HG03457 (cell line): Measurements from ENCODE around the gene BBLN.

Experiments used
- ATAC-seq: cut with Tn5 transposase; IDR thresholded peaks from one replicate; pipeline ENCODE4 v1.9.1; 2021; ENCODE audit warnings: moderate number of reproducible peaks; ENCODE audit not compliant: unreplicated experiment

The BBLN gene

GRCh38 chr9:128188209-128188608, 28.1 kb downstream of the BBLN start:
- ATAC-seq, result no peak

- ATAC-seq, result no peak
Measured at GRCh38 chr9:128190013-128190412, 29.9 kb downstream of the BBLN start.

GRCh38 chr9:128190516-128191405, 30.7 kb downstream of the BBLN start:
- no peak for ATAC-seq

- no peak for ATAC-seq
Measured at GRCh38 chr9:128191406-128192046, 31.5 kb downstream of the BBLN start, which contains the start of gene CIZ1. Gene CIZ1, minus strand, starts transcription at chr9:128191572. Its CDS starts 715 bp downstream, at chr9:128190857.

- no peak for ATAC-seq
Measured at GRCh38 chr9:128192601-128193371, 32.7 kb downstream of the BBLN start.

- ATAC-seq, result no peak
Measured at GRCh38 chr9:128193469-128194096, 33.5 kb downstream of the BBLN start.

GRCh38 chr9:128201441-128202369, 41.6 kb downstream of the BBLN start:
- ATAC-seq, result no peak

GRCh38 chr9:128202648-128203023, 42.6 kb downstream of the BBLN start:
- no peak for ATAC-seq

- no peak for ATAC-seq
Measured at GRCh38 chr9:128203024-128203706, 43.1 kb downstream of the BBLN start, which contains the start of gene DNM1. Gene DNM1, plus strand, starts transcription at chr9:128203379. Its CDS starts 92 bp downstream, at chr9:128203471.

- no peak for ATAC-seq
Measured at GRCh38 chr9:128203707-128204551, 43.9 kb downstream of the BBLN start.

- no peak for ATAC-seq
Measured at GRCh38 chr9:128204858-128205257, 44.8 kb downstream of the BBLN start.

GRCh38 chr9:128205296-128205944, 45.4 kb downstream of the BBLN start:
- no peak for ATAC-seq

- no peak for ATAC-seq
Measured at GRCh38 chr9:128206484-128206883, 46.4 kb downstream of the BBLN start.

GRCh38 chr9:128206916-128207910, 47.1 kb downstream of the BBLN start:
- ATAC-seq, result no peak

GRCh38 chr9:128208386-128208785, 48.3 kb downstream of the BBLN start:
- ATAC-seq, result no peak

GRCh38 chr9:128208946-128209669, 49.0 kb downstream of the BBLN start:
- ATAC-seq, result no peak
